SK-N-SH (cell line): Measurements from ENCODE around the gene C2orf69. TPM values are rescaled to one million over a fixed set of nuclear protein-coding genes. Genes with fewer than 3 reads are reported as not detected.

Source experiments
- CTCF ChIA-PET: fragments of 300-600, 350-600 bp; formaldehyde crosslinking; extraction: SDS; loops from one replicate; lab custom pipeline; 2021; lab: Yijun Ruan, JAX
- POLR2A ChIA-PET: fragments of 350-600 bp; sonication (Branson Sonifier 250); formaldehyde crosslinking; extraction: SDS; loops from one replicate; lab custom pipeline; 2020; ENCODE audit warnings: antibody characterized with exemption, inconsistent platforms; lab: Yijun Ruan, JAX
- DNase-seq: peaks from one replicate; pipeline ENCODE4 v3.0.0; 2012
- H2AFZ ChIP-seq: fragments of 200-600 bp; sonication (generic); 2 replicates; pipeline ENCODE4 v1.8.1; 2016; ENCODE audit warnings: antibody characterized with exemption, mild to moderate bottlenecking, low read depth
- H3F3A ChIP-seq: fragments of 200-600 bp; sonication (generic); replicated peaks from 2 replicates; pipeline ENCODE3; 2016; ENCODE audit warnings: antibody characterized with exemption, mild to moderate bottlenecking; ENCODE audit not compliant: insufficient read depth
- H3K27ac ChIP-seq, 2 experiments: fragments of 200-500 bp in 1 of 2; fragments of 200-600 bp in 1 of 2; sonication (Bioruptor generic) in 1 of 2; sonication (generic), shearing (Covaris generic) in 1 of 2; 2 replicates each; pipeline versions ENCODE4 v1.5.1 to v1.6.1; 2014 to 2016; ENCODE audit warnings: low read depth in 2 of 2, inconsistent platforms in 1 of 2, low read length in 1 of 2, mild to moderate bottlenecking in 1 of 2, mixed read lengths in 1 of 2
- H3K27me3 ChIP-seq: fragments of 200-600 bp; sonication (generic), shearing (Covaris generic); 2 replicates; pipeline ENCODE4 v1.6.1; 2016; ENCODE audit warnings: mixed run types; ENCODE audit not compliant: insufficient read depth
- H3K36me3 ChIP-seq, 2 experiments: fragments of 200-500 bp in 1 of 2; fragments of 200-600 bp in 1 of 2; sonication (Bioruptor generic) in 1 of 2; sonication (generic) in 1 of 2; replicated peaks in 1 of 2; 2 replicates each; pipeline versions ENCODE3 to v1.5.1; 2014 to 2016; ENCODE audit warnings: low read length in 1 of 2, mild to moderate bottlenecking in 1 of 2; ENCODE audit not compliant: insufficient read depth in 2 of 2, control insufficient read depth in 1 of 2
- H3K4me1 ChIP-seq, 2 experiments: fragments of 200-500 bp in 1 of 2; fragments of 200-600 bp in 1 of 2; sonication (Bioruptor generic) in 1 of 2; sonication (generic), shearing (Covaris generic) in 1 of 2; 2 replicates each; pipeline versions ENCODE4 v1.5.1 to v1.6.1; 2014 to 2016; ENCODE audit warnings: low read depth in 1 of 2, low read length in 1 of 2, mixed run types in 1 of 2; ENCODE audit not compliant: insufficient read depth in 2 of 2, control insufficient read depth in 1 of 2
- H3K4me2 ChIP-seq: fragments of 200-600 bp; sonication (generic), shearing (Covaris generic); 2 replicates; pipeline ENCODE4 v1.6.1; 2017; ENCODE audit warnings: mixed run types
- H3K4me3 ChIP-seq, 2 experiments: fragments of 200-500 bp in 1 of 2; fragments of 200-600 bp in 1 of 2; sonication (Bioruptor generic) in 1 of 2; sonication (generic), shearing (Covaris generic) in 1 of 2; 2 replicates each; pipeline versions ENCODE4 v1.5.1 to v1.8.1; 2014 to 2016; ENCODE audit warnings: low read depth in 2 of 2, inconsistent platforms in 1 of 2, low read length in 1 of 2, mild to moderate bottlenecking in 1 of 2, mixed read lengths in 1 of 2, moderate library complexity in 1 of 2
- H3K79me2 ChIP-seq: fragments of 200-600 bp; sonication (generic); 2 replicates; pipeline ENCODE4 v1.8.1; 2017; ENCODE audit warnings: mild to moderate bottlenecking; ENCODE audit not compliant: insufficient read depth
- H3K9ac ChIP-seq: fragments of 200-600 bp; sonication (generic); 2 replicates; pipeline ENCODE4 v1.6.1; 2017; ENCODE audit warnings: mixed run types
- H3K9me2 ChIP-seq: fragments of 200-600 bp; sonication (generic); 2 replicates; pipeline ENCODE4 v1.6.1; 2017; ENCODE audit warnings: mixed run types
- H3K9me3 ChIP-seq: fragments of 200-600 bp; sonication (generic); 2 replicates; pipeline ENCODE4 v1.6.1; 2017; ENCODE audit warnings: mixed run types, mild to moderate bottlenecking, moderate library complexity
- H4K20me1 ChIP-seq: fragments of 200-600 bp; sonication (generic); 2 replicates; pipeline ENCODE4 v1.6.1; 2017; ENCODE audit warnings: mild to moderate bottlenecking, mixed run types; ENCODE audit not compliant: insufficient read depth
- CHD2 ChIP-seq: fragments of 150-350 bp; IDR thresholded peaks from 2 replicates; pipeline ENCODE4 v1.6.1; 2018; ENCODE audit warnings: low read length; ENCODE audit not compliant: partially characterized antibody
- ELF1 ChIP-seq: IDR thresholded peaks from 2 replicates; pipeline ENCODE4 v1.4.0; 2012
- EP300 ChIP-seq, 2 experiments: IDR thresholded peaks; 2 replicates each; pipeline versions ENCODE4 v1.4.0 to v1.6.1; 2012; ENCODE audit warnings: borderline replicate concordance in 1 of 2, low read depth in 1 of 2, low read length in 1 of 2
- EZH2phosphoT487 ChIP-seq: fragments of 200-600 bp; sonication (generic); IDR thresholded peaks from 2 replicates; pipeline ENCODE4 v1.6.1; 2017; ENCODE audit warnings: low read depth, mixed run types, mild to moderate bottlenecking, antibody characterized with exemption, moderate library complexity, borderline replicate concordance
- FOSL2 ChIP-seq: IDR thresholded peaks from 2 replicates; pipeline ENCODE4 v1.4.0; 2012; ENCODE audit warnings: low read depth, mild to moderate bottlenecking, moderate library complexity, borderline replicate concordance
- FOXJ3 ChIP-seq: sonication (generic); formaldehyde crosslinking; IDR thresholded peaks from 2 replicates; pipeline ENCODE4 v1.5.1; 2020; ENCODE audit warnings: mild to moderate bottlenecking, missing genetic modification reagents
- FOXM1 ChIP-seq: IDR thresholded peaks from 2 replicates; pipeline ENCODE4 v1.4.0; 2012; ENCODE audit warnings: low read depth, mild to moderate bottlenecking
- GATA2 ChIP-seq: sonication (generic); formaldehyde crosslinking; IDR thresholded peaks from 2 replicates; pipeline ENCODE4 v1.5.0; 2020; ENCODE audit warnings: mild to moderate bottlenecking, missing genetic modification reagents
- IRF3 ChIP-seq: fragments of 150-350 bp; IDR thresholded peaks from 2 replicates; pipeline ENCODE4 v1.6.1; 2016; ENCODE audit warnings: mild to moderate bottlenecking, low read depth, low read length
- JUND ChIP-seq: IDR thresholded peaks from 2 replicates; pipeline ENCODE4 v1.4.0; 2012
- MAX ChIP-seq: IDR thresholded peaks from 2 replicates; pipeline ENCODE4 v1.4.0; 2012; ENCODE audit warnings: low read depth
- MXI1 ChIP-seq: IDR thresholded peaks from 2 replicates; pipeline ENCODE4 v1.6.1; 2012; ENCODE audit warnings: mild to moderate bottlenecking, low read depth, low read length, improper control_type of control experiment
- NRF1 ChIP-seq: IDR thresholded peaks from 2 replicates; pipeline ENCODE4 v1.6.1; 2012; ENCODE audit warnings: low read depth, mild to moderate bottlenecking, low read length
- POLR2AphosphoS5 ChIP-seq: IDR thresholded peaks from 2 replicates; pipeline ENCODE4 v1.6.1; 2012; ENCODE audit warnings: low read depth, low read length
- RAD21 ChIP-seq: IDR thresholded peaks from 2 replicates; pipeline ENCODE4 v1.6.1; 2012; ENCODE audit warnings: mild to moderate bottlenecking, low read length
- SMC3 ChIP-seq: IDR thresholded peaks from 2 replicates; pipeline ENCODE4 v1.6.1; 2012; ENCODE audit warnings: low read depth, low read length, improper control_type of control experiment
- TAF1 ChIP-seq: IDR thresholded peaks from 2 replicates; pipeline ENCODE4 v1.6.1; 2012; ENCODE audit warnings: low read depth, mild to moderate bottlenecking, low read length, moderate library complexity, borderline replicate concordance
- ZBTB33 ChIP-seq: IDR thresholded peaks from 2 replicates; pipeline ENCODE4 v1.4.0; 2012; ENCODE audit warnings: low read depth, borderline replicate concordance
- whole genome bisulfite sequencing: methylation state at CpG from one replicate; pipeline ENCODE4 v1.1.6; 2017; ENCODE audit warnings: low lambda C conversion rate; 5-methylcytosine and 5-hydroxymethylcytosine counted together
- polyA plus RNA-seq, 3 experiments: library from polyadenylated mRNA; depleted of rRNA; stranded (reverse); fragments of >200 nt; gene quantifications; 2 replicates each; pipeline ENCODE4 v1.2.3, GENCODE V29; 2012
- TF ChIP-seq, protein P1 (sequence below): IDR thresholded peaks from 2 replicates; pipeline ENCODE4 v1.4.0; 2012; ENCODE audit warnings: low read depth, borderline replicate concordance
- TF ChIP-seq, protein P2 (sequence below): fragments of 150-350 bp; IDR thresholded peaks from 2 replicates; pipeline ENCODE4 v1.6.1; 2017; ENCODE audit warnings: antibody characterized with exemption, low read length, low read depth, borderline replicate concordance

Gene C2orf69
- polyA plus RNA-seq, 1 of the 3 experiments (the other 2 are of a cell fraction): 1.8 TPM

GRCh38 chr2:199916980-199917379, 5.9 kb downstream of the C2orf69 start:
- Histone ChIP-seq H3K9ac (no peak overlapping the region), H3F3A (peaks cover 5% of the 10 kb centered on the region), H3K27me3 (no peaks in the 10 kb centered on the region), H4K20me1 (peaks cover 16% of the 10 kb centered on the region), H3K4me3 (no peak overlapping the region; a peak in 1 of 4 replicates), H3K9me3 (no peaks in the 10 kb centered on the region), H3K4me2 (no peak overlapping the region), H3K9me2 (no peaks in the 10 kb centered on the region), H3K79me2 (peaks cover 92% of the 10 kb centered on the region), H3K36me3 (peaks cover 9 to 44% of the 10 kb centered on the region in 2 experiments), H3K27ac (no peak overlapping the region), H2AFZ (no peak overlapping the region), H3K4me1 (peaks cover 3 to 4% of the 10 kb centered on the region in 2 experiments; a peak in 3 of 4 replicates)
- ChIA-PET POLR2A (no interaction called here), CTCF (no interaction called here)
- TF ChIP-seq RAD21 (no peak), ELF1 (no peak), JUND (no peak), POLR2AphosphoS5 (no peak), FOXM1 (no peak), MXI1 (no peak), TAF1 (no peak), ZBTB33 (no peak), EZH2phosphoT487 (no peak), FOXJ3 (CRISPR knock-in tag) (no peak), MAX (no peak), EP300 (IDR thresholded peaks at IDR 0.05; ENCODE audit: borderline replicate concordance in 1 of 2, low read depth in 1 of 2, low read length in 1 of 2) (no peak), GATA2 (CRISPR knock-in tag) (no peak), NRF1 (no peak), CHD2 (no peak), FOSL2 (no peak), IRF3 (no peak), SMC3 (no peak)
- TF ChIP-seq, protein P1, sequence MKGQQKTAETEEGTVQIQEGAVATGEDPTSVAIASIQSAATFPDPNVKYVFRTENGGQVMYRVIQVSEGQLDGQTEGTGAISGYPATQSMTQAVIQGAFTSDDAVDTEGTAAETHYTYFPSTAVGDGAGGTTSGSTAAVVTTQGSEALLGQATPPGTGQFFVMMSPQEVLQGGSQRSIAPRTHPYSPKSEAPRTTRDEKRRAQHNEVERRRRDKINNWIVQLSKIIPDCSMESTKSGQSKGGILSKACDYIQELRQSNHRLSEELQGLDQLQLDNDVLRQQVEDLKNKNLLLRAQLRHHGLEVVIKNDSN: no peak
- TF ChIP-seq, protein P2, sequence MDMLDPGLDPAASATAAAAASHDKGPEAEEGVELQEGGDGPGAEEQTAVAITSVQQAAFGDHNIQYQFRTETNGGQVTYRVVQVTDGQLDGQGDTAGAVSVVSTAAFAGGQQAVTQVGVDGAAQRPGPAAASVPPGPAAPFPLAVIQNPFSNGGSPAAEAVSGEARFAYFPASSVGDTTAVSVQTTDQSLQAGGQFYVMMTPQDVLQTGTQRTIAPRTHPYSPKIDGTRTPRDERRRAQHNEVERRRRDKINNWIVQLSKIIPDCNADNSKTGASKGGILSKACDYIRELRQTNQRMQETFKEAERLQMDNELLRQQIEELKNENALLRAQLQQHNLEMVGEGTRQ: no peak
- DNase-seq: no peak
- WGBS: 87% methylated on average over 2 of the region's 4 CpGs
